Thymus (tissue), 11 donors: ENCODE measurements around the gene SNX20. TPM values are rescaled to one million over a fixed set of nuclear protein-coding genes. Genes with fewer than 3 reads are reported as not detected.

Experiments used
- DNase-seq, 9 donors: peaks; one replicate each; pipeline ENCODE4 v3.0.0-alpha.2; 2013; ENCODE audit warnings: low spot score in 9 of 9, low read depth in 6 of 9, missing footprints in 1 of 9
- H3K27ac ChIP-seq, 2 donors: one replicate each; pipeline ENCODE4 v1.5.1; 2013; ENCODE audit warnings: control low read depth in 1 of 2, low read depth in 1 of 2, low read length in 1 of 2, mild to moderate bottlenecking in 1 of 2, moderate library complexity in 1 of 2
- H3K27me3 ChIP-seq, 2 donors: one replicate each; pipeline ENCODE4 v1.5.1; 2013; ENCODE audit warnings: low read length in 1 of 2; ENCODE audit not compliant: control insufficient read depth in 2 of 2, insufficient read depth in 1 of 2
- H3K36me3 ChIP-seq, 2 donors: one replicate each; pipeline ENCODE4 v1.5.1; 2013; ENCODE audit warnings: low read length in 1 of 2, mild to moderate bottlenecking in 1 of 2, moderate library complexity in 1 of 2; ENCODE audit not compliant: control insufficient read depth in 2 of 2, insufficient read depth in 2 of 2
- H3K4me1 ChIP-seq, 2 donors: one replicate each; pipeline ENCODE4 v1.5.1; 2013; ENCODE audit warnings: low read length in 2 of 2; ENCODE audit not compliant: control insufficient read depth in 2 of 2, insufficient read depth in 2 of 2
- H3K4me3 ChIP-seq, 2 donors: one replicate each; pipeline ENCODE4 v1.5.1; 2013; ENCODE audit warnings: low read length in 2 of 2, control low read depth in 1 of 2, mild to moderate bottlenecking in 1 of 2
- H3K9me3 ChIP-seq, 2 donors: one replicate each; pipeline ENCODE4 v1.5.1; 2013; ENCODE audit warnings: low read length in 1 of 2, mild to moderate bottlenecking in 1 of 2; ENCODE audit not compliant: control insufficient read depth in 2 of 2, insufficient read depth in 1 of 2
- WGBS: extraction: QIAGEN DNeasy Blood & Tissue Kit; methylation state at CpG from one replicate; pipeline ENCODE4 v1.1.7; 2013; 5-methylcytosine and 5-hydroxymethylcytosine counted together
- polyA plus RNA-seq: library from polyadenylated mRNA; stranded (reverse); fragments of 200-250 nt; gene quantifications from one replicate; pipeline ENCODE4 v1.2.3, GENCODE V29; 2013
- total RNA-seq: library from RNA; stranded (reverse); fragments of 120-200 nt; gene quantifications from one replicate; pipeline ENCODE4 v1.2.4, GENCODE V29; 2013
- donor health status: healthy.

Gene SNX20
- total and polyA plus RNA-seq, 2 donors = 25.0 to 34.2 TPM

DNA sequence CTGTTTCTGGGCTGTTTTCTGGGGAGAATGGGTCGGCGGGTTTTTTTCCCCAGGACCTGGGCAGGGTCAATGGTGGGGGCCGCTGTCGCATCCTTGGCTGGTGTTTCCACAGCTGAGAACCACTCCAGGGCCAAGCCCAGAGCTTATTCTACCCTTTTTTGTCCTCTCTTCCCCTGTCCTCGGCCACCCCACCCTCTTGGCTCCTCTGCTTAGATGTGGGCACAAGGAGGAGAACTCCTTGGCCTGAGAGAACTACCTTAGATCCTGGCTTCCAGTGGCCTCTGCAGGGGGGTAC lies 16.3 kb upstream of the SNX20 start:
- H3K4me1 ChIP-seq = peaks cover 0 to 33% of the 10 kb centered on the region in 2 donors
- peaks cover 2 to 19% of the 10 kb centered on the region in 2 donors for H3K27me3 ChIP-seq
- no peaks in the 10 kb centered on the region for H3K36me3 ChIP-seq
- no peaks in the 10 kb centered on the region for H3K9me3 ChIP-seq
- WGBS = 98% methylated on average over 5 of the region's 5 CpGs
- no peak for DNase-seq
- no peak overlapping the region for H3K27ac ChIP-seq
- no peak overlapping the region for H3K4me3 ChIP-seq

- Histone ChIP-seq H3K4me1 (peaks cover 0 to 33% of the 10 kb centered on the region in 2 donors), H3K4me3 (no peak overlapping the region), H3K27ac (no peak overlapping the region), H3K36me3 (no peaks in the 10 kb centered on the region), H3K9me3 (no peaks in the 10 kb centered on the region), H3K27me3 (peaks cover 2 to 19% of the 10 kb centered on the region in 2 donors)
- DNase-seq = no peak
- WGBS = 80% methylated on average over 15 of the region's 15 CpGs
Measured at GRCh38 chr16:50696575-50697420, 15.7 kb upstream of the SNX20 start.

DNA sequence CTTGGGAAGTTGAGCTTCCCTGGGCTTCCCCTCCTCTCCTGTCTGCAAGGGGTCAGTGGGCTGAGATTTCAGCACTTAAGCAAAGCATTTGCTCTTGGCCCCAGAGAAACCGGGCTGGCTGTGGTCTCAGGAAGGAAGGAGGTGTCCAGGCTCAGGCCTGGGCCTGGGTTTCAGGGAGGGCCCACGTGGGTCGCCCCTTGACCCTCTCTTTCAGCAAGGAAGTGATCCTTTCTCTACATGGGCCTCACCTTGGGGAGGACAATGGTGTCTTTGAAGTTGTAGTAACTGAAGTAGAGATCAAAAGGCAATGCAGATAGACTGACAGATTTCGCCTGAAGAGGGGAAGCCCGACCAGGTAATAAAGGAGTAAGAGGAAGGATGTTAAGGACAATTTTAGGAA lies 15.0 kb upstream of the SNX20 start:
- no peak overlapping the region for H3K4me3 ChIP-seq
- H3K27ac ChIP-seq = no peak overlapping the region
- no peak for DNase-seq
- 66% methylated on average over 5 of the region's 5 CpGs for WGBS
- peaks cover 2 to 19% of the 10 kb centered on the region in 2 donors for H3K27me3 ChIP-seq
- peaks cover 0 to 33% of the 10 kb centered on the region in 2 donors for H3K4me1 ChIP-seq
- H3K9me3 ChIP-seq = no peaks in the 10 kb centered on the region
- no peaks in the 10 kb centered on the region for H3K36me3 ChIP-seq

DNA sequence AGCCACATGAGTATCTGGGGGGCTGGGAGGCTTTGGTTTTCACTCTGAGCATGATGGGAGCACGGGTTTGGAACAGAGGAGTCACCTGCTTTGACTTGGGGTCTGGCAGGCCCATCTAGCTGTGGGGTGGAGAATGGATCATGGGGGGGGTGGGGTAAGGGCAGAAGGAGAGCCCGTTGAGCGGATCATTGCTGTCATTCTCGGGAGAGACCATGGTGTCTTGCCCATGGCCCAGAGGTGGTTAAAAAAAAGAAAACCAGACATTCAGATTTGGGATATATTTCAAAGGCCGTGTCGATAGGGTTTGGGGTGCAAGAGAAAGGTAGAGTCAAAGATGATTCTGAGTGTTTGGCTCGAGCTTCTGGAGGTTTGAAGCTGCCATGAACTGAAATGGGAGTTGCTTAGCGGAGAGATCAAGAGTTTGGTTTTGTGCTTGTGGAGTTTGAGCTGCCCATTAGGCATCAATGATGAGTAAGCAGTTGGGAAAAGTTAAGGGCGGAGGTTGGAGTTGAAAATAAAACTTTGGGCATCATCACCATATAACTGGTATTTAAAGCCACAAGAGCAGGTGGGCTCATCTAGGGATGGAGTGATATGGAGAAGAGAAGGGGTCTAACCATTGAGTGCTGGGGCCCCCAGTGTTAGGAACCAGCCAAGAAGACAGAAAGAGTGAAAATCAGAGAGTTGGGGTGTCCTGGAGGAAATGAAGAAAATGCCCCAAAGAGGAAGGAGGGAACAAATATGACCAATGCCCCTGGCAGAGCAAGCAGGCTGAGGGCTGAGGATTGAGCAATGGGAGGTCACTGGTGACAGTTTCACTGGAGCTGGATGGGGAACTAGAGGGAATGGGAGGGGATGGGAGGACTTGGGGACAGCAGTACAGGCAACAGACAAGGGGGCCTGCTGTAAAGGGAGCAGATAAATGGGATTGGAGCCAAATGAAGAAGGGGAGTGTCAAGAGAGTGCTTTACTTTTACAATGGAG lies 14.2 kb upstream of the SNX20 start:
- Histone ChIP-seq H3K36me3 (no peaks in the 10 kb centered on the region), H3K4me1 (peaks cover 0 to 33% of the 10 kb centered on the region in 2 donors), H3K9me3 (no peaks in the 10 kb centered on the region), H3K27ac (no peak overlapping the region), H3K4me3 (no peak overlapping the region), H3K27me3 (peaks cover 2 to 19% of the 10 kb centered on the region in 2 donors)
- no peak for DNase-seq
- WGBS = 97% methylated on average over 9 of the region's 9 CpGs

GRCh38 chr16:50694206-50694605 lies 13.1 kb upstream of the SNX20 start:
- H3K4me1 ChIP-seq = peaks cover 0 to 33% of the 10 kb centered on the region in 2 donors
- no peak for DNase-seq
- H3K4me3 ChIP-seq = no peak overlapping the region
- no peaks in the 10 kb centered on the region for H3K9me3 ChIP-seq
- H3K27ac ChIP-seq = no peak overlapping the region
- WGBS = 88% methylated on average over 2 of the region's 2 CpGs
- H3K27me3 ChIP-seq = peaks cover 2 to 19% of the 10 kb centered on the region in 2 donors
- H3K36me3 ChIP-seq = no peaks in the 10 kb centered on the region

DNA sequence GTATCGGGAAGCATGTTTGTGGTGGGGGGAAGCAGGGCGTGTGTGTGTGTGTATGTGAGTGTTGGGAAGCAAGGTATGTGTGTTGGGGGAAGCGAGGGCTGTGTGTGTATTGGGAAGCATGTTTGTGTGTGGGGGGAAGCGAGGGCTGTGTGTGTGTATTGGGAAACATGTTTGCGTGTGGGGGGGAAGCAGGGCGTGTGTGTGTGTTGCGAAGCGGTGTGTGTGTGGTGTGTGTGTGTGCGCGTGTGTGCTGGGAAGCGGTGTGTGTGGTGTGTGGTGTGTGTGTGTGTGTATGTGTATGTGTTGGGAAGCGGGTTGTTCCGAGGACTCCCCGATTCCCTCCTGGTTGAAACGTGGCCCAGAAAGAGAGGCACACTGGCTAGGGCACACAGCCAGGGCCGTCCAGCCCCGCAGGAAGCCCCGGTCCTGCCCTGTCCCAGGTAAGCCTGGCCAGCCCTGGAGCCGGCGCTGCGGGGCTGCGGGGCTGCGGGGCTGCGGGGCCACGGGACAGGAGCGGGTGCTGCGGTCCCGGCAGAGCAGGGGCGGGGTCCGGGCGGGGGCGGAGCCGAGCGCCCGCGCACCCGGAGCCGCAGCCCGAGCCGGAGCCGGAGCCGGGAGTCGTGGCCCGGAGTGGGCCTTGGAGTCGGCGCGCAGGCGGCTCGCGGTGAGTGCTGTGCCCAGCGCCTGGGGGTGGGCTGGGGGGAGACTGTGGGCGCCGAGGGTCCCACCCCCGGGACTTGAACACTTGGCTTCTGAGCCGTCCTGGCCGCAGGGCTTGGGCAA lies 12.1 kb upstream of the SNX20 start, which contains the start of gene NOD2:
TSS of gene NOD2 (plus strand) at position 608 of the 783 bp plus-strand sequence. CDS start 5,890 bp downstream, outside the sequence.
- H3K9me3 ChIP-seq = no peaks in the 10 kb centered on the region
- peaks cover 2 to 19% of the 10 kb centered on the region in 2 donors for H3K27me3 ChIP-seq
- 25% methylated on average over 56 of the region's 56 CpGs for WGBS
- peaks cover 0 to 29% of the 10 kb centered on the region in 2 donors for H3K4me1 ChIP-seq
- peak in 1 of 9 donors; percentile 31 for DNase-seq
- no peaks in the 10 kb centered on the region for H3K36me3 ChIP-seq
- no peak within 1 kb of the TSS for H3K27ac ChIP-seq
- H3K4me3 ChIP-seq = peak within 1 kb of the TSS; percentile 13 to 34

DNA sequence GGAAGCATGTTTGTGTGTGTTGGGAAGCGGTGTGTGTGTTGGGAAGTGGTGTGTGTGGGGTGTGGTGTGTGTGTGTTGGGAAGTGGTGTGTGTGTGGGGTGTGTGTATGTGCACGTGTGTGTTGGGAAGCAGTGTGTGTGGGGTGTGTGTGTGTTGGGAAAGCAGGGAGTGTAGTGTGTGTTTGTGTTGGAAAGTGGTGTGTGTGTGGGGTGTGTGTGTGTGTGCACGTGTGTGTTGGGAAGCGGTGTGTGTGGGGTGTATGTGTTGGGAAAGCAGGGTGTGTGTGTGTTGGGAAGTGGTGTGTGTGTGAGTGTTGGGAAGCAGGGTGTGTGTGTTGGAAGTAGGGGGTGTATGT lies 11.5 kb upstream of the SNX20 start:
- H3K9me3 ChIP-seq = no peaks in the 10 kb centered on the region
- peaks cover 2 to 21% of the 10 kb centered on the region in 2 donors for H3K27me3 ChIP-seq
- H3K27ac ChIP-seq = no peak overlapping the region
- WGBS = 96% methylated on average over 4 of the region's 4 CpGs
- H3K4me3 ChIP-seq = no peak overlapping the region
- H3K36me3 ChIP-seq = no peaks in the 10 kb centered on the region
- no peak for DNase-seq
- peaks cover 0 to 26% of the 10 kb centered on the region in 2 donors for H3K4me1 ChIP-seq

DNA sequence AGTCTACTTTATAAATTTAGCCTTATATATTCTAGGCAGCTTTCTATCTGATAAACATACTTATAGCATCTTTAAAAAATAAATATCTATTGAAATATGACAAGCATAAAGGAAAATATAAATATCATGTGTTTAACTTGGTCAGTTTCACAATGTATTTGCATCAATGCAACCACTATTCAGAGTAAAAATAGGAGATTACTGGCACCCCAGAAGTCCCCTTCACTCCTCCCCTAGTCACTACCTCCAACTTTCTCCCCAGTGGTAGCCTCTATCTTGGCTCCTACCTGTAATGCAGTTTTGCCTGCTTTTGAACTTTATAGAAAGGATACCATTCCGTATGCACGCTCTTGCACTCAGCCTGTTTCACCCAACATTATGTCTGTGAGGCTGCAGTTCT lies 9.1 kb upstream of the SNX20 start:
- no peak overlapping the region for H3K27ac ChIP-seq
- H3K4me1 ChIP-seq = peaks cover 8 to 25% of the 10 kb centered on the region in 2 donors
- no peak for DNase-seq
- H3K36me3 ChIP-seq = no peaks in the 10 kb centered on the region
- peaks cover 2 to 21% of the 10 kb centered on the region in 2 donors for H3K27me3 ChIP-seq
- H3K9me3 ChIP-seq = no peaks in the 10 kb centered on the region
- H3K4me3 ChIP-seq = no peak overlapping the region
- 98% methylated on average over 2 of the region's 2 CpGs for WGBS
